ENCODE results near the gene ZNF444. TPM values are rescaled to one million over a fixed set of nuclear protein-coding genes. Genes with fewer than 3 reads are reported as not detected.
A peak's percentile ranks its signal among the peaks of the same experiment; 100 is the strongest.

ZNF444 gene
- total and polyA plus RNA-seq, 9 of the 15 experiments (the other 6 are each of a cell fraction or from before 2014, with no cell fraction given), result 0.39 to 40.0 (median 6.9) TPM

GRCh38 chr19:56140583-56141416 lies at the start of gene ZNF444 (continued):
- TF ChIP-seq RERE (CRISPR knock-in tag; IDR thresholded peaks at IDR 0.05; ENCODE audit: borderline replicate concordance), result no peak
- TF ChIP-seq ZNF277 (CRISPR knock-in tag; IDR thresholded peaks at IDR 0.05; ENCODE audit: borderline replicate concordance), result no peak
- no peak for TF ChIP-seq ATF3 (IDR thresholded peaks at IDR 0.05)
- 0 out of 2 replicates have a peak, but pooled peaks have one; percentile 39 for TF ChIP-seq ATF3 (CRISPR knock-in tag; conservative IDR thresholded peaks at IDR 0.05)
- peak in 1 of 2 experiments; percentile 61 for TF ChIP-seq E2F6 (IDR thresholded peaks at IDR 0.05; ENCODE audit: borderline replicate concordance in 1 of 2, extremely low read depth in 1 of 2, insufficient read depth in 1 of 2, insufficient read length in 1 of 2, low read depth in 1 of 2, low read length in 1 of 2, poor library complexity in 1 of 2, severe bottlenecking in 1 of 2)
- peak; percentile 39 for TF ChIP-seq REST (IDR thresholded peaks at IDR 0.05; ENCODE audit: borderline replicate concordance)
- peak; percentile 68; the same call in 1 of the 2 replicates for TF ChIP-seq REST (CRISPR knock-in tag; IDR thresholded peaks at IDR 0.05; ENCODE audit: low read depth)
